ENCODE results near the gene SPAG6. TPM values are rescaled to one million over a fixed set of nuclear protein-coding genes. Genes with fewer than 3 reads are reported as not detected.

Gene SPAG6
- total and polyA plus RNA-seq, 2 experiments from 2014 or later: 0.21 TPM; not detected in 1

DNA sequence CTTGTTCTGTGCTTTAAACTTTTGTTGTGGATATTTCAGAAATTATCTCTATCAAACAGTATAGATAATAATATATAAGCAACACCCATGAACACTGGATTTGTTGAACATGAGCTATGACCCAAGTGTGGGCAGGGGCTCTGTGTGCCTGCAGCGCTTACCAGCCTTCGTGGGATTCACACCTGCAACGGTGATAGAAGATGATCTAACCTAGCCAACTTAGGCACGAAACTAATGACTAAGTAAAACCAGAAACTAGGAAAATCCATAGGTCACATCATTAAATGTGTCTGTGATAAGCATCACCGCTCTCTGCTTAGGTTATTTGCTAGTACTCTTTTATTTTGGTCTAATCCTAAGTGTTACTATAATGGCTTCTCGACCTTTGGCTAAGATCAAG, 18.0 kb downstream of the SPAG6 start (continued):
- TF ChIP-seq REST (IDR thresholded peaks at IDR 0.05; ENCODE audit: unreplicated experiment) (no peak), ZNF331 (CRISPR knock-in tag; IDR thresholded peaks at IDR 0.05; ENCODE audit: low read depth) (no peak)

- Histone ChIP-seq H3K36me3 (ENCODE audit: insufficient read depth) (no peaks in the 10 kb centered on the region), H3K4me3 (no peak overlapping the region), H3K4me1 (ENCODE audit: insufficient read depth) (no peaks in the 10 kb centered on the region), H2AFZ (no peak overlapping the region), H3K4me2 (no peak overlapping the region), H3K27ac (ENCODE audit: low read depth) (no peak overlapping the region), H3K79me2 (replicated peaks; ENCODE audit: insufficient read depth) (no peaks in the 10 kb centered on the region), H4K20me1 (replicated peaks; ENCODE audit: insufficient read depth) (no peaks in the 10 kb centered on the region), H3K27me3 (ENCODE audit: insufficient read depth) (no peaks in the 10 kb centered on the region), H3F3A (replicated peaks; ENCODE audit: low read depth) (no peaks in the 10 kb centered on the region), H3K9me2 (ENCODE audit: insufficient read depth) (no peaks in the 10 kb centered on the region)
- ATAC-seq (no peak), DNase-seq (ENCODE audit: low spot score) (no peak)
- no peaks in the 10 kb centered on the region for H3K27me3 Mint-ChIP-seq (ENCODE audit: insufficient read depth, low read depth, poor library complexity)
- no peak overlapping the region for H3K27ac Mint-ChIP-seq
- H3K4me1 Mint-ChIP-seq: peaks cover 3% of the 10 kb centered on the region; the same call in 1 of the 3 replicates
- H3K36me3 Mint-ChIP-seq (ENCODE audit: low read depth): no peaks in the 10 kb centered on the region
- H3K4me3 Mint-ChIP-seq: no peak overlapping the region
- no peaks in the 10 kb centered on the region for H3K9me3 Mint-ChIP-seq
- TF ChIP-seq STAT1 (IDR thresholded peaks at IDR 0.05; ENCODE audit: unreplicated experiment): no peak
- no peak for TF ChIP-seq ETS1 (IDR thresholded peaks at IDR 0.05)
- TF ChIP-seq EZH2 (IDR thresholded peaks at IDR 0.05; ENCODE audit: low read depth, unreplicated experiment): no peak
Observed at GRCh38 chr10:22364407-22365140, 19.3 kb downstream of the SPAG6 start.

- no peaks in the 10 kb centered on the region for H3K79me2 ChIP-seq (replicated peaks; ENCODE audit: insufficient read depth)
- DNase-seq (ENCODE audit: low spot score) (no peak), ATAC-seq (no peak)
- no peaks in the 10 kb centered on the region for H3K9me2 ChIP-seq (ENCODE audit: insufficient read depth)
- H4K20me1 ChIP-seq (replicated peaks; ENCODE audit: insufficient read depth): no peaks in the 10 kb centered on the region
- Mint-ChIP-seq H3K4me1 (peaks cover 3% of the 10 kb centered on the region; the same call in 1 of the 3 replicates), H3K27ac (no peak overlapping the region), H3K9me3 (no peaks in the 10 kb centered on the region), H3K4me3 (no peak overlapping the region), H3K27me3 (ENCODE audit: insufficient read depth, low read depth, poor library complexity) (no peaks in the 10 kb centered on the region), H3K36me3 (ENCODE audit: low read depth) (no peaks in the 10 kb centered on the region)
- no peak overlapping the region for H3K4me3 ChIP-seq
- H3K27ac ChIP-seq (ENCODE audit: low read depth): no peak overlapping the region
- TF ChIP-seq EZH2 (IDR thresholded peaks at IDR 0.05; ENCODE audit: low read depth, unreplicated experiment): no peak
- no peak for TF ChIP-seq CTCF (conservative IDR thresholded peaks at IDR 0.05; ENCODE audit: low read depth in 2 of 2)
- no peak overlapping the region for H3K4me2 ChIP-seq
- H3K27me3 ChIP-seq (ENCODE audit: insufficient read depth): no peaks in the 10 kb centered on the region
- no peaks in the 10 kb centered on the region for H3K36me3 ChIP-seq (ENCODE audit: insufficient read depth)
- H3K4me1 ChIP-seq (ENCODE audit: insufficient read depth): no peaks in the 10 kb centered on the region
- H2AFZ ChIP-seq: no peak overlapping the region
- no peaks in the 10 kb centered on the region for H3F3A ChIP-seq (replicated peaks; ENCODE audit: low read depth)
Observed at GRCh38 chr10:22365233-22365632, 19.9 kb downstream of the SPAG6 start.
